ENCODE measurements around the gene NRXN3.

Gene NRXN3

GRCh38 chr14:79916892-79917291 is 1746.7 kb downstream of the NRXN3 start:
- DNase-seq (ENCODE audit: low read depth): no peak
- H3K4me3 ChIP-seq (ENCODE audit: low read depth, low read length): no peak overlapping the region
- no peak for TF ChIP-seq CTCF (IDR thresholded peaks at IDR 0.05; ENCODE audit: low read depth, low read length, missing control alignments)
